ENCODE results near the gene TXNRD3. TPM values are rescaled to one million over a fixed set of nuclear protein-coding genes. Genes with fewer than 3 reads are reported as not detected.

TXNRD3 gene
- polyA plus RNA-seq (2012; rRNA removed), result 4.7 and 5.2 TPM in 2 replicates
- polyA plus RNA-seq (2012; cell fraction: cytosol; rRNA removed), result 4.5 and 4.6 TPM in 2 replicates
- 13.8 and 20.0 TPM in 2 replicates for polyA plus RNA-seq (2012; cell fraction: nucleus; rRNA removed)

DNA sequence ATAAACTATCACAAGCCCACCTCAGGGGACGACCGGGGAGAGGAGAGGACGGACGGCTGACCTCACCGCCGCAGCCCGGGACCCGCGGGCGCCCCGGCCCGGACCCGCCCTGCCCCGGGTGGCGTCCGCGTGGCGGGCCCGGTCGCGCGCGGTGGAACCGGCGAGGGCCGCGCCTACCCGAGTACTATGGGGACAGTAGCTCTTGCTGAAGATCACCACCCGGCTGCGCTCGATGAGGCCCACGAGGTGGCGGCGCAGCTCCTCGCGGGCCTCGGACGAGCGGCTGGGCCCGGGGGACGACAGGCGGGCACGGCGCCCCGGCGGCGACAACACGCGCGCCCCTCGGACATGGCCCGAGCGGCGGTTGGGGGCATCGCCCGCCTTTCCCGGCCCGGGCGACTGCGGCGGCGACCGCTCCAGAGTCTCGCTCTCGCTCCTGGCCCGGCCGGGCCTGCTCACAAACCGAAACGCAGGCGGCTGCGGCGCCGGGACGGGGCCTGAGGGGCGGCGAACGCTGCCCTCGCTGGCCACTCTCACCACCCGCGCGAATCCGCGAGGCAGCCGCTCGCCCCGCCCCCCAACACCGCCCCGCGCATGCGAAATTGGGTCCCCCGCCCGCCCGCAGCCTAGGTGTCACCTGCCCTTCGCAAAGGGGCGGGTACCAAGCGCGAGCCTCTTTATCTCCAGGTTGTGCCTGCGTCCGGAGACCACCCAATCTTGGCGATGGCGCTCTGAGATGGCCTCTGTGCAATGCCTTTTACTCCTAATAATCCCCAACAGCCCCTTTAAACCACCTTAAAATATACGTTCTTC lies at the start of gene TXNRD3:
TSS of gene TXNRD3 (minus strand) at position 554 of the 813 bp plus-strand sequence.
- peak within 1 kb of the TSS; percentile 74 for H3K4me2 ChIP-seq
- WGBS (ENCODE audit: low lambda C conversion rate), result 3% methylated on average over 18 of the region's 102 CpGs
- H4K20me1 ChIP-seq (ENCODE audit: insufficient read depth), result no peaks in the 10 kb centered on the region
- H3K9me3 ChIP-seq, result no peaks in the 10 kb centered on the region
- TF ChIP-seq GATA2 (CRISPR knock-in tag; IDR thresholded peaks at IDR 0.05) (no peak), SMC3 (IDR thresholded peaks at IDR 0.05; ENCODE audit: low read depth, low read length) (peak; percentile 11; the same call in 1 of the 2 replicates), CHD2 (IDR thresholded peaks at IDR 0.05; ENCODE audit: low read length, partially characterized antibody) (peak; percentile 83), RCOR1 (IDR thresholded peaks at IDR 0.05; ENCODE audit: low read length) (no peak), SIN3A (IDR thresholded peaks at IDR 0.05; ENCODE audit: borderline replicate concordance, low read depth, low read length) (no peak), NFIC (IDR thresholded peaks at IDR 0.05; ENCODE audit: borderline replicate concordance) (no peak), RAD21 (IDR thresholded peaks at IDR 0.05; ENCODE audit: low read length) (0 out of 2 replicates have a peak, but pooled peaks have one; percentile 18), ZBTB33 (IDR thresholded peaks at IDR 0.05; ENCODE audit: borderline replicate concordance, low read depth) (0 out of 2 replicates have a peak, but pooled peaks have one; percentile 19), RFX5 (IDR thresholded peaks at IDR 0.05; ENCODE audit: low read length) (no peak), POLR2AphosphoS5 (IDR thresholded peaks at IDR 0.05; ENCODE audit: low read depth, low read length) (peak; percentile 50; the same call in 1 of the 2 replicates), MAX (IDR thresholded peaks at IDR 0.05; ENCODE audit: low read depth) (peak; percentile 63; the same call in 1 of the 2 replicates), TAF1 (IDR thresholded peaks at IDR 0.05; ENCODE audit: borderline replicate concordance, low read depth, low read length) (peak; percentile 60; the same call in 1 of the 2 replicates), NRF1 (IDR thresholded peaks at IDR 0.05; ENCODE audit: low read depth, low read length) (peak; percentile 66)
- TF ChIP-seq, protein P1, sequence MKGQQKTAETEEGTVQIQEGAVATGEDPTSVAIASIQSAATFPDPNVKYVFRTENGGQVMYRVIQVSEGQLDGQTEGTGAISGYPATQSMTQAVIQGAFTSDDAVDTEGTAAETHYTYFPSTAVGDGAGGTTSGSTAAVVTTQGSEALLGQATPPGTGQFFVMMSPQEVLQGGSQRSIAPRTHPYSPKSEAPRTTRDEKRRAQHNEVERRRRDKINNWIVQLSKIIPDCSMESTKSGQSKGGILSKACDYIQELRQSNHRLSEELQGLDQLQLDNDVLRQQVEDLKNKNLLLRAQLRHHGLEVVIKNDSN (IDR thresholded peaks at IDR 0.05; ENCODE audit: borderline replicate concordance, low read depth), result peak; percentile 27; the same call in 1 of the 2 replicates
- H3F3A ChIP-seq (replicated peaks; ENCODE audit: insufficient read depth), result no peaks in the 10 kb centered on the region
- no peaks in the 10 kb centered on the region; the same call in 1 of the 2 replicates for H3K27me3 ChIP-seq (ENCODE audit: insufficient read depth)
- H3K79me2 ChIP-seq (ENCODE audit: insufficient read depth), result peaks cover 6% of the 10 kb centered on the region; the same call in 1 of the 2 replicates
- peak within 1 kb of the TSS; percentile 81 for H3K9ac ChIP-seq
- H3K4me1 ChIP-seq (ENCODE audit: control insufficient read depth in 1 of 2, insufficient read depth in 2 of 2, low read depth in 1 of 2, low read length in 1 of 2), result peaks cover 0 to 5% of the 10 kb centered on the region in 2 experiments; a peak in 2 of 4 replicates
- CTCF ChIA-PET, result interaction anchor here (0.6 to 3.0 kb wide), 12 partner anchors 18 to 889 kb away, joined by 3 to 17 read pairs (median 4); partner anchors contain the start of gene CHST13
- H3K27ac ChIP-seq (ENCODE audit: low read depth in 2 of 2, low read length in 1 of 2), result peak within 1 kb of the TSS; percentile 30 to 76; a peak in 3 of 4 replicates
- peak within 1 kb of the TSS; percentile 93 for H2AFZ ChIP-seq (ENCODE audit: low read depth)
- no peaks in the 10 kb centered on the region for H3K9me2 ChIP-seq
- peak within 1 kb of the TSS; percentile 64 to 82 for H3K4me3 ChIP-seq (ENCODE audit: low read depth in 2 of 2, low read length in 1 of 2)
- POLR2A ChIA-PET, result interaction anchor here (0.7 to 1.7 kb wide), 3 partner anchors 11 to 29 kb away, joined by 5 to 6 read pairs (median 5); no protein-coding TSS in a partner anchor
- DNase-seq, result peak; percentile 93
- peaks cover 0 to 2% of the 10 kb centered on the region in 2 experiments for H3K36me3 ChIP-seq (replicated peaks in 1 of 2; ENCODE audit: control insufficient read depth in 1 of 2, insufficient read depth in 2 of 2, low read length in 1 of 2)
